OCI-LY7 (cell line): ENCODE data around the gene LRRC7.

Experiments used
- EZH2phosphoT487 ChIP-seq: fragments of 200-600 bp; sonication (generic); IDR thresholded peaks from 2 replicates; pipeline ENCODE4 v1.6.1; 2018; ENCODE audit warnings: low read depth, borderline replicate concordance, mild to moderate bottlenecking, mixed run types, antibody characterized with exemption, low read length, moderate library complexity, mixed read lengths
- TF ChIP-seq, protein P1 (sequence below): fragments of 200-600 bp; sonication (generic); conservative IDR thresholded peaks from 2 replicates; pipeline ENCODE4 v1.5.1; 2014; ENCODE audit warnings: mild to moderate bottlenecking, antibody characterized with exemption, low read length, moderate library complexity, mixed read lengths

- TF ChIP-seq, protein P1, sequence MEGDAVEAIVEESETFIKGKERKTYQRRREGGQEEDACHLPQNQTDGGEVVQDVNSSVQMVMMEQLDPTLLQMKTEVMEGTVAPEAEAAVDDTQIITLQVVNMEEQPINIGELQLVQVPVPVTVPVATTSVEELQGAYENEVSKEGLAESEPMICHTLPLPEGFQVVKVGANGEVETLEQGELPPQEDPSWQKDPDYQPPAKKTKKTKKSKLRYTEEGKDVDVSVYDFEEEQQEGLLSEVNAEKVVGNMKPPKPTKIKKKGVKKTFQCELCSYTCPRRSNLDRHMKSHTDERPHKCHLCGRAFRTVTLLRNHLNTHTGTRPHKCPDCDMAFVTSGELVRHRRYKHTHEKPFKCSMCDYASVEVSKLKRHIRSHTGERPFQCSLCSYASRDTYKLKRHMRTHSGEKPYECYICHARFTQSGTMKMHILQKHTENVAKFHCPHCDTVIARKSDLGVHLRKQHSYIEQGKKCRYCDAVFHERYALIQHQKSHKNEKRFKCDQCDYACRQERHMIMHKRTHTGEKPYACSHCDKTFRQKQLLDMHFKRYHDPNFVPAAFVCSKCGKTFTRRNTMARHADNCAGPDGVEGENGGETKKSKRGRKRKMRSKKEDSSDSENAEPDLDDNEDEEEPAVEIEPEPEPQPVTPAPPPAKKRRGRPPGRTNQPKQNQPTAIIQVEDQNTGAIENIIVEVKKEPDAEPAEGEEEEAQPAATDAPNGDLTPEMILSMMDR: no peak
- TF ChIP-seq EZH2phosphoT487: no peak
These were observed 2.6 kb downstream of the LRRC7 start for GRCh38 chr1:69570356-69570755.
